Activated CD4-positive, alpha-beta T cell treated with anti-CD3 and anti-CD28 coated beads, Interleukin-2, amount 50 U/mL, for 4 hours (primary cell): Measurements from ENCODE around the gene ZNF592.

Experiments used
- DNase-seq, 2 experiments: peaks; one replicate each; pipeline ENCODE4 v3.0.0-alpha.2; 2020

The ZNF592 gene

GRCh38 chr15:84780492-84780891 lies 32.1 kb downstream of the ZNF592 start:
- no peak for DNase-seq

GRCh38 chr15:84781495-84781894 lies 33.1 kb downstream of the ZNF592 start:
- no peak for DNase-seq

DNA sequence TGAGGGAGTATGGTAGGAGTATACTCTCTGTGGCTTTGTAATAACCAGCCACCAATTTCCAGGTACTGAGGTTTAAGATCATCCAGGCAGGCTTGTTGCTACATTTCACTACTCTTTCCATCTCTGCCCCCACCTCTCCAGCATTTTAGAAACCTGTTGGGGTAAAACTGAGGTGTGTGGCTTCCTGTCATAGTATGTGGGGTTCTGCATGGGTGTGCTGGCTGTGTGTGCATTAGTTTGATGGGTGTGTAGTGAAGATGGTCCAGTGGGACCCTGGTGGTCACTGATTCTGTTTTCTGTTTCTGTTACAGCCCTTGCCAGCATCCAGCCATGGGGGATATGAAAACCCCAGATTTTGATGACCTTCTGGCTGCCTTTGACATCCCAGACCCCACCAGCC lies 34.0 kb downstream of the ZNF592 start:
- DNase-seq, result no peak

- no peak for DNase-seq
These were observed 35.3 kb downstream of the ZNF592 start for GRCh38 chr15:84783493-84784251.

GRCh38 chr15:84784262-84784661 lies 35.9 kb downstream of the ZNF592 start:
- no peak for DNase-seq

DNA sequence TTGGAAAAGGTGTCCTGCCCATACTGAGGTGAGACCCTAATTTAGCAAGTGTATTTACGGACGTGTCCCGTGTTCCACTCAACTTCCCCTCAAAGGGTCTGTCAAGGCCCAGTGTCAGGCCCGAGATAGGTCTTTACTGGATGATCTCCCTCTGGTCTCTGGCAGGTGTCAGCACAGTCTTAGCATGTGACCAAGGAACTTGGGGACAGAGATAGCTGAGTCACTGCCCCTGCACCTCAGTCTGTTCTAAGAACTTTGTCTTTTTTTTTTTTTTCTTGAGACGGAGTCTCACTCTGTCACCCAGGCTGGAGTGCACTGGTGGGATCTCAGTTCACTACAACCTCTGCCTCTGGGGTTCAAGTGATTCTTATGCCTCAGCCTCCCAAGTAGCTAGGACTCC lies 36.7 kb downstream of the ZNF592 start:
- no peak for DNase-seq

DNA sequence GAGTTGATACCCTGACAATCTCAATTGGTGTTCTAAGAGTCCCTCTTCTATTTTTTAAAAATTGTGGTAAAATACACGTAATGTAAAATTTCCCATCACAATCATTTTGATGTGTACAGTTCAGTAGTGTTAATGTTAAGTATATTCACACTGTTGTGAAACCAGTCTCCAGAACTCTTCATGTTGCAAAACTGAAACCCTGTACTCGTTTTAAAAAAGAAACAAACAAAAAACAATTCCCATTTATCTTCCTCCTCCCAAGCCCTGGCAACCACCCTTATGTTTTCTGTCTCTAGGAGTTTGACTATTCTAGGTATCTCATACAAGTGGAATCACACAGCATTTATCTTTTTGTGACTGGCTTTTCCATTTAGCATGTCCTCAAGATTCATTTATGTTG lies 40.1 kb downstream of the ZNF592 start:
- DNase-seq, result no peak

DNA sequence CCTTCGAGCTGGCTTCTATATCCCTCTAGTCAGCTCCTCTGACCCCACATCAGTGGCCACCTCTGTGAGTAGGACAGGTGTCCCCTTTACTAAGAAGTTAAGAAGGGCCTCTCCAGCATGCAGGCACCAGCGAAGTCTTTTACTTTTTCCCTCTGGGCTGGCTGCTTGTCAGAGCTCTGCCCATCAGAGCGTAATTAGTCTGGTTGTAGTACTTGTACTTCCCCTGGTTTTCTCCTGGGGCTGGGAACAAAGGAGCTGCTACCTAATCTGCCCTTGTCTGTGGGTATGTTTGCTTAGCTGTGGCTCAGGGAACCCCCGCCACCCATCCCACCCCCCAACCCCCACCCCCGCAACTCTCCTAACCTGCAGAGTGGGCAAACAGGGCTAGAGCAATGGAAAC lies 41.4 kb downstream of the ZNF592 start:
- DNase-seq, result no peak

- no peak for DNase-seq
These were observed 42.3 kb downstream of the ZNF592 start for GRCh38 chr15:84790676-84791075.

GRCh38 chr15:84791763-84792162 lies 43.4 kb downstream of the ZNF592 start:
- DNase-seq, result no peak

DNA sequence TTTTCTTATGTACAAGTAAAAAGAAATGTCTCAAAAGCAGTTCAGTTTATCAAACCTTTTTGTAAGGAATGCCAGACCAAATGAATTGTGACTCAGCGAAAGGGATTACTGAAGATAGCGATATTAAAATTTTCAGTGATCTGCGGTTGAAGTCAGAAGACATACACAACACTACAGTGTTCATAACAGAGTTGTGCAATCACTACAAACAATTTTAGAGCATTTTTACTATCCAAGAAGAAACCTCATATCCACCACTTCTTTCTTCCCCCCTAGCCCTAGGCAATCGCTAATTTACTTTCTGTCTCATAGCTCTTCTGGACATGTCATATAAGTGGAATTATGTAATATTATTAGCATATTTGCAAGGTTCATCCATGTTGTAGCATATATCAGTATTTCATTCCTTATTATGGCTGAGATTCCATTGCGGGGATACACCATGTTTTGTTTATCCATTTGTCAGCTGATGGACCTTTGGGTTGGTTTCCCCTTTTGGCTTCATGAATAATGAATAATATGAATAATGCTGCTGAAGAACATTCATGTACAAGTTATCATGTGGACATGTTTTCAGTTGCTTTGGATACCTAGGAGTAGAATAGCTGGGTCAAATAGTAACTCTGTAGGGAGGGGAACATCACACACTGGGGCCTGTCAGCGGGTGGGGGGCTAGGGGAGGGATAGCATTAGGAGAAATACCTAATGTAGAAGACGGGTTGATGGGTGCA lies 45.2 kb downstream of the ZNF592 start:
- no peak for DNase-seq

- DNase-seq, result no peak
These were observed 45.8 kb downstream of the ZNF592 start for GRCh38 chr15:84794162-84794547.

- DNase-seq, result no peak
These were observed 46.8 kb downstream of the ZNF592 start for GRCh38 chr15:84795186-84795585.

DNA sequence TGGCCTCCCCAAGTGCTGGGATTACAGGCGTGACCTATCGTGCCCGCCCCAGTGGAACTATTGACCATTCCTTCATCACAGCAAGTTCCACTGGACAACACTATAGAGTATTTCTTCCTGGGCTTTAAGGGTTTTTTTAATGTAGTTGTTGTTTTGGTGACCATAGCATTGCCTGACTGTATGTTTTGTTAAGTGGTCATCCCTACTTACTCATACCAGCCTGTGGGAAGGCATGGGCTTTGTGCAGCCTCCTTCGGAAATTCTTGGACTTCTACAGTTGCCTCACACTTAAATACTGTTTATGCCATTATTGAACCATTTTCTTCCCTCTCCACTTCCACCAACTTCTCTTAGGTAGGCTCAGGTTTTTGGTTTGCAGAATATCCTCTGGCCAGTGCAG lies 48.8 kb downstream of the ZNF592 start:
- no peak for DNase-seq

- no peak for DNase-seq
These were observed 49.4 kb downstream of the ZNF592 start for GRCh38 chr15:84797801-84798200.

- no peak for DNase-seq
These were observed 50.1 kb downstream of the ZNF592 start for GRCh38 chr15:84798436-84798946.

GRCh38 chr15:84799511-84800187 lies 51.3 kb downstream of the ZNF592 start:
- no peak for DNase-seq

GRCh38 chr15:84800365-84800806 lies 52.0 kb downstream of the ZNF592 start:
- DNase-seq, result no peak

- no peak for DNase-seq
These were observed 55.9 kb downstream of the ZNF592 start for GRCh38 chr15:84804005-84804900.

- no peak for DNase-seq
These were observed 56.8 kb downstream of the ZNF592 start for GRCh38 chr15:84805221-84805620.

DNA sequence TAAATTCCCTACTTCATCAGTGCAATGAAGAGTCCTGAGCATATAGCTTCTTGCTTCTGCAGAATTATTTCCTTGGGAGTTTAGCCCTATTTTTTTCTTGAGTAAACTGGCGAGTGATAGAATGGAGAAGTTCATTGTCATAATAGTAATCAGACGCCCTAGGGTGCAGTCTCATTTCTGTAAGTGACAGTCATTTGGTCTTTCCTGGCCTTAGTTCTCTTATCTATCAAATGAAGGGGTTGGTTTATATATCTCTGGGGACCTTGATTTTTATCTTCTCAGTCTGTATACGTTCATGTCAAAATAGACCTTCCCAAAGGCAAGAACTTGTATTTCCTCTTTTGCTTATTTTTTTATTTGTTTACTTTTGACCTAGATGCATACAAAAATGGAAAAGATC lies 58.8 kb downstream of the ZNF592 start:
- DNase-seq, result no peak

DNA sequence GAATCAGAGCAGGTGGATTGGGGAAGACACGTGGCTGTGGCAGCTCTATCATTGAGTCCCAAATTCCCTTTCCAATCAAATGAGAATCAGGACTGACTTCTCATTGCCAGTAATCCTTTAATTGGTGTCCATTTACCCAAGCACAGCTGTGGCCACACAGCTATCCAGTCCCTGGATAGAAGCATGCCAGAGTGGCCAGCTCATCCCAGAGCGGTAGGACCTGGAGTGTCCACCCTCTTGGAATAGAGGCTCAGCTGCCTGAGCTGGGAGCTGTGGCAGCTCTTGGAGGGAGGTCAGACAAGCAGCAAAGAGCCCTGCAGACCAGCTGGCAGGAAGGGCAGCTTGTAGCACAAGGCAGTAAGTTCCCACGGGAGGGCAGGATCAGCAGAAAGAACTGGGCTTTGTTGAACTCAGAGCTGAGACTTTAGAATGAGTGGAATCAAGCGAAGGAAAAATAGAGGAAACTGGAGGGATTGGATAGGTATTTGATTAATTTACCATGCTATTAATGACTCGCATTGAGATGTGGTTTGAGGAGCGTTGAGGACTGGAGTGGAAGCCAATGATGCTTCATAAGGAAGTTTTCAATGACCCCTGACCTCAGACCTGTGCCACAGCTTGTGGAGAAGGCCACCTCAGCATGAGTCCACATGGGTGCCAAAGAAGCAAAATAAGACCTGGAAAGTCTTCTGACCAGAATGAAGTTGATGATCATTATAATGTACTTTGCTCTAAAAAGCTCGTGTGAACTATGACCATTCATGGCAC lies 61.9 kb downstream of the ZNF592 start:
- no peak for DNase-seq
